WTC11 (cell line): ENCODE results near the gene DPP7.

Source experiments
- CBFB ChIP-seq: sonication (generic); formaldehyde crosslinking; IDR thresholded peaks from 2 replicates; pipeline ENCODE4 v1.8.1; 2022; ENCODE audit warnings: mild to moderate bottlenecking, low read depth, missing genetic modification reagents
- CREB1 ChIP-seq: sonication (generic); formaldehyde crosslinking; IDR thresholded peaks from 2 replicates; pipeline ENCODE4 v1.8.0; 2023; ENCODE audit warnings: mild to moderate bottlenecking, missing genetic modification reagents
- CTCF ChIP-seq: fragments of 200-600 bp; IDR thresholded peaks from 2 replicates; pipeline ENCODE4 v1.8.0; 2022; ENCODE audit warnings: antibody characterized with exemption
- GRHL2 ChIP-seq: fragments of 250-450 bp; sonication (Bioruptor Pico); IDR thresholded peaks from 2 replicates; pipeline ENCODE4 v1.8.0; 2022; ENCODE audit warnings: mild to moderate bottlenecking, moderate library complexity; ENCODE audit not compliant: insufficient replicate concordance, severe bottlenecking
- JUN ChIP-seq: sonication (generic); formaldehyde crosslinking; IDR thresholded peaks from 2 replicates; pipeline ENCODE4 v1.8.0; 2023; ENCODE audit warnings: mild to moderate bottlenecking, missing genetic modification reagents
- NR1H2 ChIP-seq: sonication (generic); formaldehyde crosslinking; IDR thresholded peaks from 2 replicates; pipeline ENCODE4 v1.9.0; 2021; ENCODE audit warnings: mild to moderate bottlenecking, moderate library complexity, missing genetic modification reagents
- NR2C2 ChIP-seq: sonication (generic); formaldehyde crosslinking; IDR thresholded peaks from 2 replicates; pipeline ENCODE4 v1.8.0; 2022; ENCODE audit warnings: mild to moderate bottlenecking, missing genetic modification reagents
- SMAD3 ChIP-seq: sonication (generic); formaldehyde crosslinking; IDR thresholded peaks from 2 replicates; pipeline ENCODE4 v1.8.0; 2022; ENCODE audit warnings: missing genetic modification reagents, mild to moderate bottlenecking, borderline replicate concordance
- SP1 ChIP-seq: sonication (generic); formaldehyde crosslinking; conservative IDR thresholded peaks from 2 replicates; pipeline ENCODE4 v1.8.1; 2022; ENCODE audit warnings: missing genetic modification reagents
- ZNF121 ChIP-seq: sonication (generic); formaldehyde crosslinking; IDR thresholded peaks from 2 replicates; pipeline ENCODE4 v1.8.0; 2023; ENCODE audit warnings: missing genetic modification reagents
- ZNF232 ChIP-seq: sonication (generic); formaldehyde crosslinking; IDR thresholded peaks from 2 replicates; pipeline ENCODE4 v1.8.0; 2022; ENCODE audit warnings: mild to moderate bottlenecking, missing genetic modification reagents
- TF ChIP-seq, protein P1 (sequence below): sonication (generic); formaldehyde crosslinking; IDR thresholded peaks from 2 replicates; pipeline ENCODE4 v1.8.0; 2022; ENCODE audit warnings: mild to moderate bottlenecking, missing genetic modification reagents
- TF ChIP-seq, protein P2 (sequence below): sonication (generic); formaldehyde crosslinking; IDR thresholded peaks from 2 replicates; pipeline ENCODE4 v1.8.1; 2023; ENCODE audit warnings: mild to moderate bottlenecking, missing genetic modification reagents, borderline replicate concordance
- TF ChIP-seq, protein P3 (sequence below): fragments of 250-450 bp; sonication (Bioruptor Pico); IDR thresholded peaks from 2 replicates; pipeline ENCODE4 v1.9.0; 2021; ENCODE audit warnings: mild to moderate bottlenecking, borderline replicate concordance

GRCh38 chr9:137103206-137103999 lies 11.1 kb downstream of the DPP7 start:
- TF ChIP-seq NR1H2 (no peak), CTCF (no peak), CBFB (CRISPR knock-in tag) (no peak), CREB1 (CRISPR knock-in tag) (no peak), ZNF121 (CRISPR knock-in tag) (no peak), JUN (CRISPR knock-in tag) (no peak), SP1 (CRISPR knock-in tag) (no peak), SMAD3 (CRISPR knock-in tag) (no peak), NR2C2 (no peak), GRHL2 (CRISPR knock-in tag) (no peak), ZNF232 (CRISPR knock-in tag) (no peak)
- TF ChIP-seq, protein P1, sequence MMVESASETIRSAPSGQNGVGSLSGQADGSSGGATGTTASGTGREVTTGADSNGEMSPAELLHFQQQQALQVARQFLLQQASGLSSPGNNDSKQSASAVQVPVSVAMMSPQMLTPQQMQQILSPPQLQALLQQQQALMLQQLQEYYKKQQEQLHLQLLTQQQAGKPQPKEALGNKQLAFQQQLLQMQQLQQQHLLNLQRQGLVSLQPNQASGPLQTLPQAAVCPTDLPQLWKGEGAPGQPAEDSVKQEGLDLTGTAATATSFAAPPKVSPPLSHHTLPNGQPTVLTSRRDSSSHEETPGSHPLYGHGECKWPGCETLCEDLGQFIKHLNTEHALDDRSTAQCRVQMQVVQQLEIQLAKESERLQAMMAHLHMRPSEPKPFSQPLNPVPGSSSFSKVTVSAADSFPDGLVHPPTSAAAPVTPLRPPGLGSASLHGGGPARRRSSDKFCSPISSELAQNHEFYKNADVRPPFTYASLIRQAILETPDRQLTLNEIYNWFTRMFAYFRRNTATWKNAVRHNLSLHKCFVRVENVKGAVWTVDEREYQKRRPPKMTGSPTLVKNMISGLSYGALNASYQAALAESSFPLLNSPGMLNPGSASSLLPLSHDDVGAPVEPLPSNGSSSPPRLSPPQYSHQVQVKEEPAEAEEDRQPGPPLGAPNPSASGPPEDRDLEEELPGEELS (CRISPR knock-in tag): no peak
- TF ChIP-seq, protein P2, sequence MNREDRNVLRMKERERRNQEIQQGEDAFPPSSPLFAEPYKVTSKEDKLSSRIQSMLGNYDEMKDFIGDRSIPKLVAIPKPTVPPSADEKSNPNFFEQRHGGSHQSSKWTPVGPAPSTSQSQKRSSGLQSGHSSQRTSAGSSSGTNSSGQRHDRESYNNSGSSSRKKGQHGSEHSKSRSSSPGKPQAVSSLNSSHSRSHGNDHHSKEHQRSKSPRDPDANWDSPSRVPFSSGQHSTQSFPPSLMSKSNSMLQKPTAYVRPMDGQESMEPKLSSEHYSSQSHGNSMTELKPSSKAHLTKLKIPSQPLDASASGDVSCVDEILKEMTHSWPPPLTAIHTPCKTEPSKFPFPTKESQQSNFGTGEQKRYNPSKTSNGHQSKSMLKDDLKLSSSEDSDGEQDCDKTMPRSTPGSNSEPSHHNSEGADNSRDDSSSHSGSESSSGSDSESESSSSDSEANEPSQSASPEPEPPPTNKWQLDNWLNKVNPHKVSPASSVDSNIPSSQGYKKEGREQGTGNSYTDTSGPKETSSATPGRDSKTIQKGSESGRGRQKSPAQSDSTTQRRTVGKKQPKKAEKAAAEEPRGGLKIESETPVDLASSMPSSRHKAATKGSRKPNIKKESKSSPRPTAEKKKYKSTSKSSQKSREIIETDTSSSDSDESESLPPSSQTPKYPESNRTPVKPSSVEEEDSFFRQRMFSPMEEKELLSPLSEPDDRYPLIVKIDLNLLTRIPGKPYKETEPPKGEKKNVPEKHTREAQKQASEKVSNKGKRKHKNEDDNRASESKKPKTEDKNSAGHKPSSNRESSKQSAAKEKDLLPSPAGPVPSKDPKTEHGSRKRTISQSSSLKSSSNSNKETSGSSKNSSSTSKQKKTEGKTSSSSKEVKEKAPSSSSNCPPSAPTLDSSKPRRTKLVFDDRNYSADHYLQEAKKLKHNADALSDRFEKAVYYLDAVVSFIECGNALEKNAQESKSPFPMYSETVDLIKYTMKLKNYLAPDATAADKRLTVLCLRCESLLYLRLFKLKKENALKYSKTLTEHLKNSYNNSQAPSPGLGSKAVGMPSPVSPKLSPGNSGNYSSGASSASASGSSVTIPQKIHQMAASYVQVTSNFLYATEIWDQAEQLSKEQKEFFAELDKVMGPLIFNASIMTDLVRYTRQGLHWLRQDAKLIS (CRISPR knock-in tag): no peak
- TF ChIP-seq, protein P3, sequence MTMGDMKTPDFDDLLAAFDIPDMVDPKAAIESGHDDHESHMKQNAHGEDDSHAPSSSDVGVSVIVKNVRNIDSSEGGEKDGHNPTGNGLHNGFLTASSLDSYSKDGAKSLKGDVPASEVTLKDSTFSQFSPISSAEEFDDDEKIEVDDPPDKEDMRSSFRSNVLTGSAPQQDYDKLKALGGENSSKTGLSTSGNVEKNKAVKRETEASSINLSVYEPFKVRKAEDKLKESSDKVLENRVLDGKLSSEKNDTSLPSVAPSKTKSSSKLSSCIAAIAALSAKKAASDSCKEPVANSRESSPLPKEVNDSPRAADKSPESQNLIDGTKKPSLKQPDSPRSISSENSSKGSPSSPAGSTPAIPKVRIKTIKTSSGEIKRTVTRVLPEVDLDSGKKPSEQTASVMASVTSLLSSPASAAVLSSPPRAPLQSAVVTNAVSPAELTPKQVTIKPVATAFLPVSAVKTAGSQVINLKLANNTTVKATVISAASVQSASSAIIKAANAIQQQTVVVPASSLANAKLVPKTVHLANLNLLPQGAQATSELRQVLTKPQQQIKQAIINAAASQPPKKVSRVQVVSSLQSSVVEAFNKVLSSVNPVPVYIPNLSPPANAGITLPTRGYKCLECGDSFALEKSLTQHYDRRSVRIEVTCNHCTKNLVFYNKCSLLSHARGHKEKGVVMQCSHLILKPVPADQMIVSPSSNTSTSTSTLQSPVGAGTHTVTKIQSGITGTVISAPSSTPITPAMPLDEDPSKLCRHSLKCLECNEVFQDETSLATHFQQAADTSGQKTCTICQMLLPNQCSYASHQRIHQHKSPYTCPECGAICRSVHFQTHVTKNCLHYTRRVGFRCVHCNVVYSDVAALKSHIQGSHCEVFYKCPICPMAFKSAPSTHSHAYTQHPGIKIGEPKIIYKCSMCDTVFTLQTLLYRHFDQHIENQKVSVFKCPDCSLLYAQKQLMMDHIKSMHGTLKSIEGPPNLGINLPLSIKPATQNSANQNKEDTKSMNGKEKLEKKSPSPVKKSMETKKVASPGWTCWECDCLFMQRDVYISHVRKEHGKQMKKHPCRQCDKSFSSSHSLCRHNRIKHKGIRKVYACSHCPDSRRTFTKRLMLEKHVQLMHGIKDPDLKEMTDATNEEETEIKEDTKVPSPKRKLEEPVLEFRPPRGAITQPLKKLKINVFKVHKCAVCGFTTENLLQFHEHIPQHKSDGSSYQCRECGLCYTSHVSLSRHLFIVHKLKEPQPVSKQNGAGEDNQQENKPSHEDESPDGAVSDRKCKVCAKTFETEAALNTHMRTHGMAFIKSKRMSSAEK: no peak
